Large intestine (tissue), 3 donors: ENCODE data around the gene MRAP2. TPM values are rescaled to one million over a fixed set of nuclear protein-coding genes. Genes with fewer than 3 reads are reported as not detected.
"Not testable (repeated sequence)": the region's sequence is repeated elsewhere in the genome, so short reads cannot be mapped to it uniquely, and the experiment has no call there.

Experiments used
- DNase-seq, 2 donors: peaks; one replicate each; pipeline versions ENCODE4 v3.0.0 to v3.0.0-alpha.2; 2013
- H3K27ac ChIP-seq: one replicate; pipeline ENCODE4 v1.5.1; 2013; ENCODE audit warnings: low read length
- H3K27me3 ChIP-seq: 2 replicates; pipeline ENCODE4 v1.6.1; 2013; ENCODE audit warnings: low read length; ENCODE audit not compliant: control insufficient read depth, insufficient read depth
- H3K36me3 ChIP-seq: 2 replicates; pipeline ENCODE4 v1.6.1; 2013; ENCODE audit warnings: low read length; ENCODE audit not compliant: control insufficient read depth, insufficient read depth
- H3K4me1 ChIP-seq: one replicate; pipeline ENCODE4 v1.6.1; 2013; ENCODE audit warnings: low read length; ENCODE audit not compliant: control insufficient read depth, insufficient read depth
- H3K4me3 ChIP-seq: one replicate; pipeline ENCODE4 v1.5.1; 2013; ENCODE audit warnings: low read length
- H3K9me3 ChIP-seq: one replicate; pipeline ENCODE4 v1.6.1; 2013; ENCODE audit warnings: mild to moderate bottlenecking, low read depth, low read length, moderate library complexity; ENCODE audit not compliant: control insufficient read depth
- WGBS: methylation state at CpG from one replicate; pipeline ENCODE4 v1.1.5; 2013; ENCODE audit warnings: low lambda C conversion rate; ENCODE audit not compliant: insufficient coverage; 5-methylcytosine and 5-hydroxymethylcytosine counted together
- polyA plus RNA-seq: library from polyadenylated mRNA; unstranded; fragments of 120-200 nt; gene quantifications from one replicate; pipeline ENCODE4 v1.2.1, GENCODE V29; 2013

Gene MRAP2
- polyA plus RNA-seq, 1 donor = 1.7 TPM

DNA sequence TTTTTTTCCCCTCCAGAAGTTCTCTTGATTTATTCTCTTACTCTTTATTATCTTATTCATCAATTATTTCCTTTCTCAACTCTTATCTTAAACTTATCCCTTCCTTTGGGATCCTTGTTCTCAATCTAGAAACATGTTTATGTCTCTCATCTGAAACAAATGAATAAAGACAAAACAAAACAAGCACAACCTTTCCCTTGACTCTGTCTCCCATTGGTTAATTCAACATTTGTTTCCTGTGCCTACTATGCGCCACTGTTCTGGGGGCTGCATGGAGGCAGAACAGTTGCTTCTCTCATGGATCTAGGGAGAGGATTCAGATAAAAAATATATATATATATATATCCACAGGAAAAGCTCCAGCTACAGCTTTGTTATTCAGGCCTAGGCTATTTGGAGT, 5.2 kb upstream of the MRAP2 start:
- no peaks in the 10 kb centered on the region for H3K4me1 ChIP-seq
- no peak overlapping the region for H3K27ac ChIP-seq
- DNase-seq = no peak
- H3K36me3 ChIP-seq = no peaks in the 10 kb centered on the region
- WGBS = no CpG with 5 or more reads among the region's 1 CpG
- no peak overlapping the region for H3K4me3 ChIP-seq
- H3K9me3 ChIP-seq = no peaks in the 10 kb centered on the region
- peaks cover 3% of the 10 kb centered on the region for H3K27me3 ChIP-seq

DNA sequence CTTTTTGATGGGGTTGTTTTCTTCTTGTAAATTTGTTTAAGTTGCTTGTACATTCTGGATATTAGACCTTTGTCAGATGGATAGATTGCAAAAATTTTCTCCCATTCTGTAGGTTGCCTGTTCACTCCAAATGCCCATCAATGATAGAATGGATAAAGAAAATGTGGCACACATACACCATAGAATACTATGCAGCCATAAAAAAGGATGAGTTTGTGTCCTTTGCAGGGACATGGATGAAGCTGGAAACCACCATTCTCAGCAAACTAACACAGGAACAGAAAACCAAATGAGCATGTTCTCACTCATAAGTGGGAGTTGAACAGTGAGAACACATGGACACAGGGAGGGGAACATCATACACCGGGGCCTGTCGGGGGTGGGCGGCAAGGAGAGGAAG, 1.6 kb upstream of the MRAP2 start:
- not testable (repeated sequence) for H3K4me3 ChIP-seq, DNase-seq, H3K27ac ChIP-seq, H3K9me3 ChIP-seq, H3K36me3 ChIP-seq, H3K4me1 ChIP-seq
- peaks cover 12% of the 10 kb centered on the region for H3K27me3 ChIP-seq
- WGBS = no CpG with 5 or more reads among the region's 3 CpGs

DNA sequence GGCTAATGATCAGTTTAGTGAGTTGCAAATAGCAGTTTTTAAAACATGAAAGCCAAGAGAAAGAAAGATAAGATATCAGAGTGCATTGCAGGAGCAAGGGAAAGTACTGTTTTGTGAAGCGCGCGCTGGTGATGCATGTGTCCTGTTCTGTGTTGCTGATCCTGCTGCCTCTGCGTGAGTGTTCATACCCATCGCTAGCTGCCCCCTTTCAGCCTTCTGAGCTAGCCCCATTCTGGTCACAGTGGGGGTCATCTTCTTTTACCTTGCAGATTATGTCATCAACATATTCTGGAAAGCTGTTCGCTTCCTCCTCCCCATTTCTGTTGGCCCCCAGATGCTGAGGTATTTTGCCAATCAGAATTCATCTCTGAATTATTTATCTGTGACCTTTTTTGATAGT, 1.9 kb downstream of the MRAP2 start:
- H3K27ac ChIP-seq = no peak overlapping the region
- no peak overlapping the region for H3K4me3 ChIP-seq
- no peak for DNase-seq
- peaks cover 8% of the 10 kb centered on the region for H3K9me3 ChIP-seq
- no peaks in the 10 kb centered on the region for H3K4me1 ChIP-seq
- H3K27me3 ChIP-seq = peaks cover 12% of the 10 kb centered on the region
- WGBS = no CpG with 5 or more reads among the region's 6 CpGs
- H3K36me3 ChIP-seq = no peaks in the 10 kb centered on the region

DNA sequence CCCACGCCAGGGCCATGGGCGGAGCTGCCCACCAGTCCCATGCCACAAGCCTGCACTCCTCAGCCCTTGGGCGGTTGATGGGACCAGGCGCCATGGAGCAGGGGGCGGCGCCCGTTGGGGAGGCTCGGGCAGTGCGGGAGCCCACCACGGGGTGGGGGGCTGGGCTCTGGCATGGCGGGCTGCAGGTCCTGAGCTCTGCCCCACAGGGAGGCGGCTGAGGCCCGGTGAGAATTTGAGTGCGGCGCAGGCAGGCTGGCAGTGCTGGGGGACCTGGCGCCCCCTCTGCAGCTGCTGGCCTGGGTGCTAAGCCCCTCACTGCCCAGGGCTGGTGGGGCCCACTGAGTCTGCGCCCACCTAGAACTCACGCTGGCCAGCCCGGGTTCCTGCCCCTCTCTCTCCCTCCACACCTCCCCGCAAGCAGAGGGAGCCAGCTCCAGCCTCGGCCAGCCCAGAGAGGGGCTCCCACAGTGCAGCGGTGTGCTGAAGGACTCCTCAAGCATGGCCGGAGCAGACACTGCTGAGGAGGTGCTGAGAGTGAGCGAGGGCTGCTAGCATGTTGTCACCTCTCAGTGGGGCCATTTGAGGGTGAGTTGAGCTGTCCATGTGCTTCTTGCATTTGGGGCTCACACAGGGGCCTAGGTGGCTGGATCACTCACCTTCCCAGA, 4.0 kb downstream of the MRAP2 start:
- Histone ChIP-seq H3K27me3 (peaks cover 12% of the 10 kb centered on the region), H3K27ac (no peak overlapping the region), H3K4me3 (no peak overlapping the region), H3K4me1 (peaks cover 5% of the 10 kb centered on the region), H3K9me3 (peaks cover 8% of the 10 kb centered on the region), H3K36me3 (no peaks in the 10 kb centered on the region)
- DNase-seq = no peak
- no CpG with 5 or more reads among the region's 24 CpGs for WGBS

DNA sequence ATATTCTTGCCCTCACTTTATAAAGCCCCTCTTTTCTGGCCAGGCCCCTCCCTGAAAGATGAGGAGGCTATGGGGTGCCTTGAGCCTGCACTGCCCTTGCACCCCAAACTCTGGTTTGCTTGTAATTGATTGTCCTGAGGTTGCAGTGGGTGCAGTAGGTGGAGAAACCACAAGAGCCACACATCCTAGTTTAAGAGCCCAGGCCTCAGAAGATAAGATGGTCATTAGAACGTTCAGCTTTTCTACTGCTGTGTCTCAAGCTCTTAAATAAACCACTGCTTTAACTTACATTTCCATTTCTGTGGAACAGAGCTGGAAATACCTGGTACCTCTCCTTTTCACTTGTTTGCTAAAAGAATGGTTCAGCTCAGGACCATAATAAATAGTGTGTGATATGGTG, 9.0 kb downstream of the MRAP2 start:
- H3K9me3 ChIP-seq = peaks cover 4% of the 10 kb centered on the region
- 80% methylated on average over 1 of the region's 1 CpG for WGBS
- no peak overlapping the region for H3K4me3 ChIP-seq
- H3K27ac ChIP-seq = no peak overlapping the region
- H3K4me1 ChIP-seq = peaks cover 5% of the 10 kb centered on the region
- no peaks in the 10 kb centered on the region for H3K27me3 ChIP-seq
- DNase-seq = no peak
- H3K36me3 ChIP-seq = no peaks in the 10 kb centered on the region

DNA sequence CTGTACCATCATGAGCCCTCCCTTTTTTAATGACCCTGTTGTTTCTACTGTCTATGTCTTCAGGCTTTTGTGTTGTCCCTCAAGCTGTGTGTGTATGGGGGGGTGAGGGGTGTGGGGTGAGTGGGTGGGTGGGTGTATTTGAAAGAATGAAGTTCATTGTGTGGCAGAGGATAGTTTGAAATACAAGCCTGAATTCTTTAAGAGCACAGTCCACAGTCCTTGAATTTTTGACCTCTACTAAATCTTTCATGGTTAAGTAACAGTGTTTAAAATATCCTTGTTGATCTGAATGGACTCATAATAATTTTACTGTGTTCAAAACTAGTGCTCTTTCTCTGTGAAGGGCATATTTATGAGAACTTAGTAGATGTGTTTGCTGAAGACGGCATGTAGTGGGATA, 10.0 kb downstream of the MRAP2 start:
- Histone ChIP-seq H3K4me1 (peaks cover 5% of the 10 kb centered on the region), H3K36me3 (no peaks in the 10 kb centered on the region), H3K27me3 (no peaks in the 10 kb centered on the region), H3K9me3 (no peaks in the 10 kb centered on the region), H3K27ac (no peak overlapping the region), H3K4me3 (no peak overlapping the region)
- no peak for DNase-seq
- WGBS = 71% methylated on average over 1 of the region's 1 CpG

DNA sequence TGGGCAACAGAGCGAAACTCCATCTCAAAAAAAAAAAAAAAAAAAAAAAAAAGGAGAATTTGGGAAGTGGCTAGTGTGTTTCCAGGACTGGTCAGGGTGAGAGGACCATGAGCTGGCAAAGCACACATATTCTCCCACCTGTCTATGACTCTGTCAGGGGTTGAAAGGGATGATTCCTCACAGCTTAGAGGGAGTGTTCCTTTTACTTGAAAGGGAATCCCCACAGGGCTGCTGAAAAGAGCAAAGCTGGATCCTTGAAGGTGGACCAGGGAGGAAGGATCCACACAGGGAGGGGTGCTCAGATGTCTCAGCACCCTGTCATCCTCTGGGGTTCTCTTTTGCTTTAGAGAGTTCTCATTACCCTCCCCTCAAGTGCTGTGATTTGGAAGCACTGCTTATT, 13.2 kb downstream of the MRAP2 start:
- H3K27ac ChIP-seq = no peak overlapping the region
- no CpG with 5 or more reads among the region's 1 CpG for WGBS
- no peaks in the 10 kb centered on the region for H3K9me3 ChIP-seq
- H3K4me3 ChIP-seq = no peak overlapping the region
- H3K36me3 ChIP-seq = no peaks in the 10 kb centered on the region
- DNase-seq = no peak
- H3K4me1 ChIP-seq = peaks cover 2% of the 10 kb centered on the region
- no peaks in the 10 kb centered on the region for H3K27me3 ChIP-seq

DNA sequence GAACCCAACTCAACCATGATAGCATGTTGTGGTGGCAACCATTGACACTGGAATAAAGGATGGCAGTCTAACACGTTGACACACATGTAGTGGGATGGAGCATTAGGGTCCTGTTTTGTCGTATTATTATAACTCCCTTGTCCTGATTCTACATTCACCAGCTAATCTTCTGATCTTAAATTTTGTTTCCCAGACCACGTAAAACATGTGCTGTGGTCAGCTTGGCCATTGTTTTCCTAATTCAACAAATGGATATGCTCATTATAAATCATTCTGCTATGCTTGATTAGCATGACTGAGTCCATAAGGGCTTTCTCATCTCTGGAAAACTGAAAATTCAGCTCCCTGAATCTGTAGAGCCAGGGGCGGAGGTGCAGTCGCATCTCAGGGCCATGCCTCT, 15.0 kb downstream of the MRAP2 start:
- H3K36me3 ChIP-seq = no peaks in the 10 kb centered on the region
- H3K9me3 ChIP-seq = no peaks in the 10 kb centered on the region
- no peaks in the 10 kb centered on the region for H3K4me1 ChIP-seq
- no peak overlapping the region for H3K4me3 ChIP-seq
- DNase-seq = no peak
- H3K27me3 ChIP-seq = no peaks in the 10 kb centered on the region
- WGBS = 100% methylated on average over 3 of the region's 5 CpGs
- no peak overlapping the region for H3K27ac ChIP-seq

DNA sequence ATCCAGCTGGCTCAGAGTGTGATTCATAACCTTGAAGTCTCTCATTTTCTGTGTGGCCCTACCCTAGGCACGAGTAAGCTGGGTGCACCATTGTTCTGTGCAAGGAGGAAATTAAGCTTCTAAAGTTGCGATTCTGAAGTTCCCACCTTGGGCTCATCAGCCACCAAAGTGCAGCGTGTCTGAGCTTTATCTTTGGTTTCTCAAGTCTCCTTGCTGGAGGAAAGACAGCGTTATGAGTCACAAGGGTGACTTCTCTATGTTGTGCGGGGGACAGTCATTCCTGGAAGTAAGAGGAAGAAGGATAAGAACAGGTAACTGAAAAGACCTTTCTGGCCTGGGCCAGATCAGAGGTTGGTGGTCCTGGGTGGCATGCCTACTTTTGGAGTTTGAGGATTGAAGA, 16.8 kb downstream of the MRAP2 start:
- Histone ChIP-seq H3K9me3 (no peaks in the 10 kb centered on the region), H3K27me3 (no peaks in the 10 kb centered on the region), H3K4me1 (no peaks in the 10 kb centered on the region), H3K27ac (no peak overlapping the region), H3K36me3 (no peaks in the 10 kb centered on the region), H3K4me3 (no peak overlapping the region)
- no CpG with 5 or more reads among the region's 5 CpGs for WGBS
- no peak for DNase-seq

DNA sequence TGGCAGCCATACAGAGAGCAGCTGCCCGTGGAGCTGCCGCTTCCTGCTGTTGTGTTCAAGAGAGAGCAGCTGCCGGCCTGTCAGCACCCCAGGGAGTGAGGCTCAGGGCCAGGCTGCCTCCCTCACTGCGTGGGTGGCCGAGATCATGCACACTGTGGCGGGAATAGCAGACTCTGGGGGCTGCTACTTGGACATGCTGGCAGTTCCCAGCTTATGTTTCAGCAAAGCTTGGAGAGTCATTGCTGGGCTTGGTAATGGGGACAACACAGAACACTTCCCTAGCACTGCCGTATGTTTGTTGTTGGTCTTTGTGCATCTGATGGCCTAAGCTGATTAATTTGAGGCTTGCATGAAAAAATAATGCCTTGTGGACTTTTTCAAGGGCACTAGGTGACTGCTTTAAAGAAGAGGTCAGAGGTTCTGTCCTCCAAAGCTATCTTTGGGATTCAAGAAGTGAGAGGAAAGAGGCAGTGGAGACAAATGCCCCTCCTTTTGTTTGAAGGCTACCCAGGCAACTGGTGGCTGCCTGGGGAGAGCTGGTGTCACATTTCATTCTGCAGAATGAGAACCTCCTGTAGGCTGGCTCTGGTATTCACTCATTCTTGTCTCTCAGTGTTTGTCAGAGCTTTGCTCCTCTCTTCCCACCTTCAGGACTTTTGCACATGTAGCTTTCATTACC, 18.8 kb downstream of the MRAP2 start:
- Histone ChIP-seq H3K9me3 (no peaks in the 10 kb centered on the region), H3K27ac (no peak overlapping the region), H3K27me3 (no peaks in the 10 kb centered on the region), H3K4me3 (no peak overlapping the region), H3K4me1 (no peaks in the 10 kb centered on the region), H3K36me3 (no peaks in the 10 kb centered on the region)
- WGBS = no CpG with 5 or more reads among the region's 7 CpGs
- DNase-seq = peak; percentile 22

DNA sequence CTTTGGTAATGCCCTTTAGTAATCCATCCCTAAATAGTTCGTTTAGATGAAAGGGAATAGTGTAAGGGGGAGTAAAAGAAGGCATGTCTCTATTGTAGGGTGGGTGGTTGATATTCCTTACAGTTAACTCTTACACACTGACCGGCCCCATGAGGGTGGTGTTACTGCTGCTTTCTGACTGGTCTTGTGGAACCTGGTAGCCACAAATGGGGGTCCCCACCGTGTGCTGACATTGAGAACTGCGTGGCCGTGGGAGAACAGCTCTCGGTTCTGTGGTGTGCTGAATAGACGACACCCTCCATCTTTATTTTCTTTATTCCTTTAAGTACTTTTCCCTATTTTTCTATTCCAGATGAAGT, 19.3 kb downstream of the MRAP2 start:
- Histone ChIP-seq H3K27ac (no peak overlapping the region), H3K4me3 (no peak overlapping the region), H3K4me1 (no peaks in the 10 kb centered on the region), H3K36me3 (no peaks in the 10 kb centered on the region), H3K27me3 (no peaks in the 10 kb centered on the region), H3K9me3 (no peaks in the 10 kb centered on the region)
- WGBS = 92% methylated on average over 3 of the region's 7 CpGs
- no peak for DNase-seq
